ENCODE data around the gene NUDT3. TPM values are rescaled to one million over a fixed set of nuclear protein-coding genes. Genes with fewer than 3 reads are reported as not detected.
"Not testable (repeated sequence)": the region's sequence is repeated elsewhere in the genome, so short reads cannot be mapped to it uniquely, and the experiment has no call there.

Gene NUDT3
- total and polyA plus RNA-seq, 5 experiments from 2014 or later, result 7.4 to 31.7 (median 10.8) TPM

GRCh38 chr6:34333858-34334257 is 58.6 kb downstream of the NUDT3 start:
- no peaks in the 10 kb centered on the region for H3K9me3 Mint-ChIP-seq
- H3K27me3 Mint-ChIP-seq, result no peaks in the 10 kb centered on the region
- no peak overlapping the region for H3K4me3 Mint-ChIP-seq
- DNase-seq (no peak), ATAC-seq (no peak)
- H3K36me3 Mint-ChIP-seq, result peaks cover 0 to 26% (median 15%) of the 10 kb centered on the region in 3 donors
- POLR2A ChIA-PET, result no interaction called here
- peaks cover 9 to 49% (median 26%) of the 10 kb centered on the region in 4 donors for H3K4me1 Mint-ChIP-seq
- peak overlapping the region in 2 of 10 donors; percentile 9 to 82 for H3K27ac Mint-ChIP-seq

DNA sequence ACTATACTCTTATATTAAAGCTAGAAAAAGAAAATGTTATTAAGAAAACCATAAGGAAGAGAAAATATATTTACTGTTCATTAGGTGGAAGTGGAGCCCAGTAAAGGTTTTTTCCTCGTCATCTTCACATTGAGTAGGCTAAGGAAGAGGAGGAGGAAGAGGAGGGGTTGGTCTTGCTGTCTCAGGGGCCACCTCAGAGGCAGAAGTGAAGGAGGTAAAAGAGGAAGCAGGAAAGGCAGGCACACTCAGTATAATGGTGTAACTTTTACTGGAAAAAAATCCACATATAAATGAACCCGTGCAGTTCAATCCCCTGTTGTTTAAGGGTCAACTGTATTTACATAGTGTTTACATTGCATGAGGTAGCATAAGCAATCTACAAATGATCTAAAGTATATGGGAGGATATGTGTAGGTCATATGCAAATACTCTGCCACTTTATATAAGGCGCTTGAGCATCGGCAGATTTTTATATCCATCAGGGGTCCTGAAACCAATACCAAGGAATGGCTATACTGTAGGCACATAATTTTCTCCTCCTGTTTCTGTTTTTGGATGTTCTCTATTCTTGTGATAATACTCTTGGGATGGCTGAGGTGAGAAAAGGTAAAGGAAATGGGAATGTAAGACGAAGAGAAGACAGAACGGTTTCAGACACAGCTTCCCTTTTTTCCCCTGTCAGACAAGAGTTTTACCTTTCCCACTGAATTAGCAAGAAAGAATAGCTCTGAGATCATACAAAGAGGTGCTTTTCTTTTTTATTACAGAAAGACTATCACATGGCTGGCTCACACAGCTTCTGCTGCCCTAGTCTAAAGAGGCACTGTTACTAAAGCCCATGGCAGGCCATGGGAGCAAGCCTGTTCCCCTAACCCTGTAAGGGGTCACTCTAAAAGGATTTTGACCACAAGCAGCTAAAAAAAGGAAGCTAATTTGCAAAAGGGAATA is 59.9 kb downstream of the NUDT3 start:
- Mint-ChIP-seq H3K27ac (peak overlapping the region in 3 of 10 donors; percentile 20 to 72 (median 31)), H3K36me3 (peaks cover 0 to 26% (median 15%) of the 10 kb centered on the region in 3 donors), H3K27me3 (no peaks in the 10 kb centered on the region), H3K4me3 (peak overlapping the region in 1 of 10 donors; percentile 11), H3K4me1 (peaks cover 6 to 35% (median 20%) of the 10 kb centered on the region in 4 donors), H3K9me3 (no peaks in the 10 kb centered on the region)
- POLR2A ChIA-PET, result interaction anchor here (0.7 kb wide), 1 partner anchor 11 kb away, joined by 3 read pairs; no protein-coding TSS in a partner anchor
- ATAC-seq (no peak), DNase-seq (no peak)

- peaks cover 0 to 29% (median 11%) of the 10 kb centered on the region in 3 donors for H3K36me3 Mint-ChIP-seq
- POLR2A ChIA-PET, result no interaction called here
- no peak for DNase-seq
- H3K4me3 Mint-ChIP-seq, result no peak overlapping the region
- ATAC-seq, result no peak
- no peaks in the 10 kb centered on the region for H3K9me3 Mint-ChIP-seq
- H3K27ac Mint-ChIP-seq, result peak overlapping the region in 3 of 10 donors; percentile 12 to 35 (median 31)
- H3K27me3 Mint-ChIP-seq, result no peaks in the 10 kb centered on the region
- H3K4me1 Mint-ChIP-seq, result peaks cover 7 to 29% (median 16%) of the 10 kb centered on the region in 4 donors
Observed at GRCh38 chr6:34331371-34332050, 61.0 kb downstream of the NUDT3 start.

DNA sequence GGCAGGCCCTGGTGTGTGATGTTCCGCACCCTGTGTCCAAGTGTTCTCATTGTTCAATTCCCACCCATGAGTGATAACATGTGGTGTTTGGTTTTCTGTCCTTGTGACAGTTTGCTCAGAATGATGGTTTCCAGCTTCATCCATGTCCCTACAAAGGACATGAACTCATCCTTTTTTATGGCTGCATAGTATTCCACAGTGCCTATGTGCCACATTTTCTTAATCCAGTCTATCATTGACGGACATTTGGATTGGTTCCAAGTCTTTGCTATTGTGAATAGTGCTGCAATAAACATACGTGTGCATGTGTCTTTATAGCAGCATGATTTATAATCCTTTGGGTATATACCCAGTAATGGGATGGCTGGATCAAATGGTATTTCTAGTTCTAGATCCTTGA is 62.7 kb downstream of the NUDT3 start:
- H3K4me3 Mint-ChIP-seq, ATAC-seq, H3K27me3 Mint-ChIP-seq, POLR2A ChIA-PET, H3K9me3 Mint-ChIP-seq, H3K27ac Mint-ChIP-seq, DNase-seq: not testable (repeated sequence)
- H3K36me3 Mint-ChIP-seq, result peaks cover 0 to 19% (median 11%) of the 10 kb centered on the region in 3 donors
- H3K4me1 Mint-ChIP-seq, result peaks cover 7 to 27% (median 16%) of the 10 kb centered on the region in 4 donors

- Mint-ChIP-seq H3K4me3 (no peak overlapping the region), H3K4me1 (peaks cover 5 to 24% (median 15%) of the 10 kb centered on the region in 4 donors), H3K9me3 (no peaks in the 10 kb centered on the region), H3K27ac (no peak overlapping the region), H3K27me3 (no peaks in the 10 kb centered on the region), H3K36me3 (peaks cover 0 to 14% (median 11%) of the 10 kb centered on the region in 3 donors)
- POLR2A ChIA-PET, result no interaction called here
- no peak for DNase-seq
- no peak for ATAC-seq
Observed at GRCh38 chr6:34328969-34329368, 63.5 kb downstream of the NUDT3 start.

- not testable (repeated sequence) for DNase-seq, H3K9me3 Mint-ChIP-seq, H3K4me3 Mint-ChIP-seq, ATAC-seq, H3K27me3 Mint-ChIP-seq
- H3K4me1 Mint-ChIP-seq, result peaks cover 5 to 18% (median 9%) of the 10 kb centered on the region in 4 donors
- peaks cover 0 to 16% (median 13%) of the 10 kb centered on the region in 3 donors for H3K36me3 Mint-ChIP-seq
- POLR2A ChIA-PET, result interaction anchor here (0.6 kb wide), 1 partner anchor 88 kb away, joined by 4 read pairs; no protein-coding TSS in a partner anchor
- H3K27ac Mint-ChIP-seq, result peak overlapping the region in 1 of 10 donors; percentile 11
Observed at GRCh38 chr6:34327313-34328205, 64.9 kb downstream of the NUDT3 start.

GRCh38 chr6:34325633-34326032 is 66.8 kb downstream of the NUDT3 start:
- Mint-ChIP-seq H3K9me3 (no peaks in the 10 kb centered on the region), H3K36me3 (peaks cover 0 to 16% (median 10%) of the 10 kb centered on the region in 3 donors), H3K27me3 (no peaks in the 10 kb centered on the region), H3K4me3 (no peak overlapping the region), H3K27ac (no peak overlapping the region), H3K4me1 (peaks cover 2 to 11% (median 6%) of the 10 kb centered on the region in 4 donors)
- DNase-seq, result no peak
- ATAC-seq, result no peak
- POLR2A ChIA-PET, result no interaction called here

GRCh38 chr6:34324738-34325444 is 67.6 kb downstream of the NUDT3 start:
- peaks cover 0 to 12% (median 11%) of the 10 kb centered on the region in 3 donors for H3K36me3 Mint-ChIP-seq
- no peak overlapping the region for H3K4me3 Mint-ChIP-seq
- ATAC-seq, result no peak
- peak overlapping the region in 3 of 10 donors; percentile 28 to 43 (median 40) for H3K27ac Mint-ChIP-seq
- H3K9me3 Mint-ChIP-seq, result no peaks in the 10 kb centered on the region
- POLR2A ChIA-PET, result no interaction called here
- no peak for DNase-seq
- peaks cover 3 to 11% (median 5%) of the 10 kb centered on the region in 4 donors for H3K4me1 Mint-ChIP-seq
- no peaks in the 10 kb centered on the region for H3K27me3 Mint-ChIP-seq

GRCh38 chr6:34324221-34324620 is 68.2 kb downstream of the NUDT3 start:
- ATAC-seq, result not testable (repeated sequence)

GRCh38 chr6:34323300-34323699 is 69.2 kb downstream of the NUDT3 start:
- POLR2A ChIA-PET, result no interaction called here
- no peaks in the 10 kb centered on the region for H3K9me3 Mint-ChIP-seq
- peaks cover 0 to 11% (median 9%) of the 10 kb centered on the region in 3 donors for H3K36me3 Mint-ChIP-seq
- H3K4me1 Mint-ChIP-seq, result peaks cover 10 to 19% (median 14%) of the 10 kb centered on the region in 4 donors
- H3K27ac Mint-ChIP-seq, result peak overlapping the region in 2 of 10 donors; percentile 17 to 21
- no peak overlapping the region for H3K4me3 Mint-ChIP-seq
- H3K27me3 Mint-ChIP-seq, result no peaks in the 10 kb centered on the region
- DNase-seq (no peak), ATAC-seq (no peak)

More at GRCh38 chr6:34324221-34324620, 68.2 kb downstream of the NUDT3 start:
- H3K9me3 Mint-ChIP-seq, H3K4me3 Mint-ChIP-seq, POLR2A ChIA-PET, H3K27ac Mint-ChIP-seq, H3K27me3 Mint-ChIP-seq, DNase-seq: not testable (repeated sequence)
- Mint-ChIP-seq H3K36me3 (peaks cover 0 to 11% (median 9%) of the 10 kb centered on the region in 3 donors), H3K4me1 (peaks cover 8 to 18% (median 9%) of the 10 kb centered on the region in 4 donors)

DNA sequence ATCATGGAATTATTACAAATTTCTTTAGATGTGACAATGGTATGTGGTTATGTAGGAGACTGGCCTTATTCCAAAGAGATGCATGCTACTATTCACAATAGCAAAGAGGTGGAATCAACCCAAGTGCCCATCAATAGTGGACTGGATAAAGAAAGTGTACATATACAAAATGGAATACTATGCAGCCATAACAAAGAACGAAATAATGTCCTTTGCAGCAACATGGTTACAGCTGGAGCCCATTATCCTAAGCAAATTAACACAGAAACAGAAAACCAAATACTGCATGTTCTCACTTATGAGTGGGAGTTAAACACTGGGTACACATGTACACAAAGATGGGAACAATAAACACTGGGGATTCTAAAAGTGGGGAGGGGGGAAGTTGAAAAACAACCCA is 69.7 kb downstream of the NUDT3 start:
- POLR2A ChIA-PET, result no interaction called here
- ATAC-seq (no peak), DNase-seq (no peak)
- no peak overlapping the region for H3K4me3 Mint-ChIP-seq
- peaks cover 0 to 11% (median 9%) of the 10 kb centered on the region in 3 donors for H3K36me3 Mint-ChIP-seq
- H3K27ac Mint-ChIP-seq, result no peak overlapping the region
- no peaks in the 10 kb centered on the region for H3K27me3 Mint-ChIP-seq
- H3K4me1 Mint-ChIP-seq, result peaks cover 10 to 22% (median 13%) of the 10 kb centered on the region in 4 donors
- H3K9me3 Mint-ChIP-seq, result no peaks in the 10 kb centered on the region

Data from naive thymus-derived CD8-positive, alpha-beta T cell (primary cell).